22Rv1 (cell line): ENCODE data around the gene SUGCT.

Source experiments
- ZFX ChIP-seq: fragments of 450-650 bp; IDR thresholded peaks from 2 replicates; pipeline ENCODE4 v1.6.1; 2017; ENCODE audit warnings: antibody characterized with exemption, borderline replicate concordance
- TF ChIP-seq, protein P1 (sequence below): fragments of 450-650 bp; IDR thresholded peaks from 2 replicates; pipeline ENCODE4 v1.5.1; 2017; ENCODE audit warnings: mild to moderate bottlenecking

DNA sequence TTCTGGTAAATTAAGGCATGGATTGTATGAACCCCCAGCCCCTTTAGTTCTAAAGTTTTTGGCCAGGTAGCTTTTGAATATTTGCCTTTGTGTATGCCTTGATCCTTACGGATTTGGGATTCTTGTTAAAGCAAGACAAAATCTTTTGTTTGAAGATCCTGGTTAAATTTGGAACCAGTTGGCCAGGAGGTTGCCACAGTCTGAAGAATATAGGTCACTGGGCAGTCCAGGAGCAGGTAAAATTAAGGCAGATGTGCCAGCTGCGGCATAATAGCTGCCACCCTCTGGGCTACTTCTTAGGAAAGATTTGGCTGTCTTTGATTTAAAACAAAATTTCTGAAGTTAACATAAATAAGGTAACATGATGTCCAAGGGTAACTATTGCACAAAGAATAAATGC, 192.3 kb downstream of the SUGCT start:
- TF ChIP-seq, protein P1, sequence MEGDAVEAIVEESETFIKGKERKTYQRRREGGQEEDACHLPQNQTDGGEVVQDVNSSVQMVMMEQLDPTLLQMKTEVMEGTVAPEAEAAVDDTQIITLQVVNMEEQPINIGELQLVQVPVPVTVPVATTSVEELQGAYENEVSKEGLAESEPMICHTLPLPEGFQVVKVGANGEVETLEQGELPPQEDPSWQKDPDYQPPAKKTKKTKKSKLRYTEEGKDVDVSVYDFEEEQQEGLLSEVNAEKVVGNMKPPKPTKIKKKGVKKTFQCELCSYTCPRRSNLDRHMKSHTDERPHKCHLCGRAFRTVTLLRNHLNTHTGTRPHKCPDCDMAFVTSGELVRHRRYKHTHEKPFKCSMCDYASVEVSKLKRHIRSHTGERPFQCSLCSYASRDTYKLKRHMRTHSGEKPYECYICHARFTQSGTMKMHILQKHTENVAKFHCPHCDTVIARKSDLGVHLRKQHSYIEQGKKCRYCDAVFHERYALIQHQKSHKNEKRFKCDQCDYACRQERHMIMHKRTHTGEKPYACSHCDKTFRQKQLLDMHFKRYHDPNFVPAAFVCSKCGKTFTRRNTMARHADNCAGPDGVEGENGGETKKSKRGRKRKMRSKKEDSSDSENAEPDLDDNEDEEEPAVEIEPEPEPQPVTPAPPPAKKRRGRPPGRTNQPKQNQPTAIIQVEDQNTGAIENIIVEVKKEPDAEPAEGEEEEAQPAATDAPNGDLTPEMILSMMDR, result no peak
- no peak for TF ChIP-seq ZFX
